NB4 (cell line): ENCODE measurements around the gene OR6B1.

Source experiments
- DNase-seq: peaks from one replicate; pipeline ENCODE4 v3.0.0; 2010; ENCODE audit warnings: low read depth
- H3K4me3 ChIP-seq: one replicate; pipeline ENCODE4 v1.5.1; 2011; ENCODE audit warnings: mild to moderate bottlenecking, low read depth, low read length, moderate library complexity
- MAX ChIP-seq: IDR thresholded peaks from 2 replicates; pipeline ENCODE4 v1.6.1; 2011; ENCODE audit warnings: low read depth, low read length
- MYC ChIP-seq: IDR thresholded peaks from 2 replicates; pipeline ENCODE4 v1.6.1; 2011; ENCODE audit warnings: low read depth, low read length
- POLR2A ChIP-seq: IDR thresholded peaks from 2 replicates; pipeline ENCODE4 v1.6.1; 2011; ENCODE audit warnings: mild to moderate bottlenecking; ENCODE audit not compliant: insufficient read length; ENCODE audit errors: extremely low read depth
- TF ChIP-seq, protein P1 (sequence below): IDR thresholded peaks from one replicate; pipeline ENCODE4 v1.5.1; 2012; ENCODE audit warnings: low read depth, low read length

Gene OR6B1

GRCh38 chr7:143987513-143987912 is 12.6 kb upstream of the OR6B1 start:
- DNase-seq, result no peak
- H3K4me3 ChIP-seq, result no peak overlapping the region
- TF ChIP-seq, protein P1, sequence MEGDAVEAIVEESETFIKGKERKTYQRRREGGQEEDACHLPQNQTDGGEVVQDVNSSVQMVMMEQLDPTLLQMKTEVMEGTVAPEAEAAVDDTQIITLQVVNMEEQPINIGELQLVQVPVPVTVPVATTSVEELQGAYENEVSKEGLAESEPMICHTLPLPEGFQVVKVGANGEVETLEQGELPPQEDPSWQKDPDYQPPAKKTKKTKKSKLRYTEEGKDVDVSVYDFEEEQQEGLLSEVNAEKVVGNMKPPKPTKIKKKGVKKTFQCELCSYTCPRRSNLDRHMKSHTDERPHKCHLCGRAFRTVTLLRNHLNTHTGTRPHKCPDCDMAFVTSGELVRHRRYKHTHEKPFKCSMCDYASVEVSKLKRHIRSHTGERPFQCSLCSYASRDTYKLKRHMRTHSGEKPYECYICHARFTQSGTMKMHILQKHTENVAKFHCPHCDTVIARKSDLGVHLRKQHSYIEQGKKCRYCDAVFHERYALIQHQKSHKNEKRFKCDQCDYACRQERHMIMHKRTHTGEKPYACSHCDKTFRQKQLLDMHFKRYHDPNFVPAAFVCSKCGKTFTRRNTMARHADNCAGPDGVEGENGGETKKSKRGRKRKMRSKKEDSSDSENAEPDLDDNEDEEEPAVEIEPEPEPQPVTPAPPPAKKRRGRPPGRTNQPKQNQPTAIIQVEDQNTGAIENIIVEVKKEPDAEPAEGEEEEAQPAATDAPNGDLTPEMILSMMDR, result no peak
- no peak for TF ChIP-seq MAX
- no peak for TF ChIP-seq MYC
- no peak for TF ChIP-seq POLR2A

DNA sequence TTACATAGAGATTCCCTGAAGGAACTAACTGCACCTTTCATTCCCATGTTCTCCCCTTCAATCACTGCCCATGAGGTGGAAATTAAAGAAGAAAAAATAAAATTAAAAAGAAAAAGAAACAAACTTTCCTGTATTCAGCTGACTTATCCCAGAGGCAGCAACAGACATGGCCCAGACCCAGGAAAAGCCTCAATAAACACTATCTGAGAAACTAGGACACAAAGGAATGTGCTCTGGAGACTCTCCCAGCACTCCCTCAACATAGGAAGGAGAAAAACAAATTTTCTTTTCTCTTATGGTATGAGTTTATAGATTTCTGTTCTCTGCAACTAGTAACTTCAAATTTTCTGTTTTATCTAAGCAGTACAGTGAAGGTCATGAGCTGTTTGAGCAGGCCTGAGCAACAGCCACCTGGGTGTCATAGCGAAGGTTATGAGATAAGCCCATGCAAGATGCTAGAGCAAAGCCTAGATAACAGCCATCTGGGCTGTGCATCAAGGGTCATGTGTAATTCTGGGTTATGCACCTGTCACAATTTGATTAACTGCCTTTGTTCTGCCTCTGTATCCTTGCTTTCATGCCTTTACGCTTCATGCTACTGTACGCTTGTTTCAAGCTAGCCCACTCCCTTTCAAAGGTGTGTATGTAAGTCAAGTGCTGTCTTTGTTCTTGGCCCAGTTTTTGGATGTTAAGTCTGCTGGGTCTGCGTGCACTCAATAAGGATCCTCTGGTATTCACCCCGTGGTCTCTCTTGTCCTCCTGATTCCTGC is 11.0 kb upstream of the OR6B1 start:
- no peak overlapping the region for H3K4me3 ChIP-seq
- no peak for DNase-seq
- TF ChIP-seq, protein P1, result no peak
- TF ChIP-seq MYC, result no peak
- TF ChIP-seq MAX, result no peak
- TF ChIP-seq POLR2A, result no peak

DNA sequence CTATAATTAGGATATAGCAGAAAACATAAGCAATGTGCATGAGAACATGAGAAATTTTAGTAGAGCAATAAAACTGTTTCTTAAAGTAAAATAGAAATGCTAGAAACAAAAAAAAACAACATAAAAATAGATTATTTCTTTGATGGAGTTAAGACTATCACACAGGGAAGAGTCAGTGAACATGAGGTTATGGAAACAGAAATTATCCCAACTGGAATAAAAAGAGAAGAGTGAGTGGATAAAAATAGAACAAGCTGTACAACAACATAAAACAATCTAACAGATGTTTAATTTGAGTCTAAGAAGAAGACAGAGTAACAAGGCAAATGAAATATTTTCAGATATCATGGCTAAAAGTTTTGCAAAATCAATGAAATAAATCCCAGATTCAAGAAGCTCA is 7.5 kb upstream of the OR6B1 start:
- DNase-seq, result no peak

GRCh38 chr7:143993924-143994323 is 6.2 kb upstream of the OR6B1 start:
- TF ChIP-seq MAX (no peak), POLR2A (no peak), MYC (no peak)
- TF ChIP-seq, protein P1, result no peak
- H3K4me3 ChIP-seq, result no peak overlapping the region
- DNase-seq, result no peak

More for the DNA sequence above, 7.5 kb upstream of the OR6B1 start:
- no peak for TF ChIP-seq MAX
- no peak for TF ChIP-seq MYC
- TF ChIP-seq POLR2A, result no peak
- TF ChIP-seq, protein P1, result no peak
- H3K4me3 ChIP-seq, result no peak overlapping the region

- DNase-seq, result no peak
- H3K4me3 ChIP-seq, result no peak overlapping the region
- TF ChIP-seq, protein P1, result no peak
- no peak for TF ChIP-seq POLR2A
- no peak for TF ChIP-seq MYC
- no peak for TF ChIP-seq MAX
Measured at GRCh38 chr7:144001543-144001942, 1.4 kb downstream of the OR6B1 start.
